H9 (cell line): ENCODE data around the gene DHDH. TPM values are rescaled to one million over a fixed set of nuclear protein-coding genes. Genes with fewer than 3 reads are reported as not detected.

Experiments
- DNase-seq: peaks from one replicate; pipeline ENCODE4 v3.0.0-alpha.2; 2017
- H2AFZ ChIP-seq: one replicate; pipeline ENCODE4 v1.6.1; 2013; ENCODE audit warnings: mild to moderate bottlenecking, low read length, control low read depth, moderate library complexity
- H2AK5ac ChIP-seq: 2 replicates; pipeline ENCODE4 v1.6.1; 2013; ENCODE audit warnings: low read length, control low read depth, mixed read lengths; ENCODE audit not compliant: insufficient read length
- H2BK120ac ChIP-seq: one replicate; pipeline ENCODE4 v1.6.1; 2013; ENCODE audit warnings: low read depth, mild to moderate bottlenecking, low read length, control low read depth, inconsistent platforms; ENCODE audit not compliant: poor library complexity, severe bottlenecking
- H2BK12ac ChIP-seq: 2 replicates; pipeline ENCODE4 v1.6.1; 2013; ENCODE audit warnings: low read length, control low read depth, mixed read lengths, low read depth; ENCODE audit not compliant: insufficient read length
- H2BK15ac ChIP-seq: 2 replicates; pipeline ENCODE4 v1.6.1; 2013; ENCODE audit warnings: low read depth, low read length, control low read depth
- H2BK20ac ChIP-seq: one replicate; pipeline ENCODE4 v1.6.1; 2013; ENCODE audit warnings: low read depth, mild to moderate bottlenecking, low read length, control low read depth, inconsistent platforms; ENCODE audit not compliant: poor library complexity, severe bottlenecking
- H2BK5ac ChIP-seq: 2 replicates; pipeline ENCODE4 v1.6.1; 2013; ENCODE audit warnings: low read length, control low read depth, mixed read lengths; ENCODE audit not compliant: insufficient read length
- H3K14ac ChIP-seq: 2 replicates; pipeline ENCODE4 v1.6.1; 2013; ENCODE audit warnings: low read length, control low read depth; ENCODE audit not compliant: insufficient read depth
- H3K18ac ChIP-seq: 2 replicates; pipeline ENCODE4 v1.6.1; 2013; ENCODE audit warnings: low read depth, mild to moderate bottlenecking, mixed read lengths, low read length, control low read depth; ENCODE audit not compliant: insufficient read length
- H3K23ac ChIP-seq: 2 replicates; pipeline ENCODE4 v1.6.1; 2013; ENCODE audit warnings: low read length, control low read depth, mixed read lengths, low read depth; ENCODE audit not compliant: insufficient read length
- H3K23me2 ChIP-seq: 2 replicates; pipeline ENCODE4 v1.6.1; 2013; ENCODE audit warnings: low read depth, mild to moderate bottlenecking, mixed read lengths, low read length, control low read depth; ENCODE audit not compliant: insufficient read length, poor library complexity, severe bottlenecking
- H3K27ac ChIP-seq: 2 replicates; pipeline ENCODE4 v1.5.1; 2013; ENCODE audit warnings: low read length, control low read depth, mixed read lengths, low read depth; ENCODE audit not compliant: insufficient read length
- H3K27me3 ChIP-seq: 2 replicates; pipeline ENCODE4 v1.6.1; 2013; ENCODE audit warnings: low read length, control low read depth, inconsistent platforms; ENCODE audit not compliant: insufficient read depth
- H3K4ac ChIP-seq: 2 replicates; pipeline ENCODE4 v1.6.1; 2013; ENCODE audit warnings: low read depth, mild to moderate bottlenecking, control low read depth, inconsistent platforms, low read length, moderate library complexity
- H3K4me1 ChIP-seq: 2 replicates; pipeline ENCODE4 v1.6.1; 2013; ENCODE audit warnings: low read length, control low read depth, inconsistent platforms; ENCODE audit not compliant: insufficient read depth
- H3K4me2 ChIP-seq: 2 replicates; pipeline ENCODE4 v1.6.1; 2013; ENCODE audit warnings: low read length, control low read depth, mixed read lengths; ENCODE audit not compliant: insufficient read length, insufficient read depth
- H3K56ac ChIP-seq: 2 replicates; pipeline ENCODE4 v1.6.1; 2013; ENCODE audit warnings: low read depth, mild to moderate bottlenecking, mixed read lengths, low read length, control low read depth; ENCODE audit not compliant: insufficient read length
- H3K79me1 ChIP-seq: 2 replicates; pipeline ENCODE4 v1.6.1; 2013; ENCODE audit warnings: low read depth, mild to moderate bottlenecking, moderate library complexity, low read length, control low read depth, inconsistent platforms; ENCODE audit not compliant: insufficient read depth, poor library complexity, severe bottlenecking
- H3K79me2 ChIP-seq: 2 replicates; pipeline ENCODE4 v1.6.1; 2013; ENCODE audit warnings: low read length, control low read depth, inconsistent platforms; ENCODE audit not compliant: insufficient read depth
- H3K9ac ChIP-seq: 2 replicates; pipeline ENCODE4 v1.6.1; 2013; ENCODE audit warnings: low read length, control low read depth, mixed read lengths; ENCODE audit not compliant: insufficient read length; ENCODE audit errors: extremely low read depth
- H3K9me3 ChIP-seq: one replicate; pipeline ENCODE4 v1.6.1; 2013; ENCODE audit warnings: low read depth, low read length, inconsistent platforms; ENCODE audit not compliant: control insufficient read depth
- H3T11ph ChIP-seq: one replicate; pipeline ENCODE4 v1.6.1; 2013; ENCODE audit warnings: mild to moderate bottlenecking, low read length, control low read depth, inconsistent platforms
- H4K20me1 ChIP-seq: one replicate; pipeline ENCODE4 v1.6.1; 2013; ENCODE audit not compliant: control insufficient read depth, insufficient read length, insufficient read depth
- H4K5ac ChIP-seq: 2 replicates; pipeline ENCODE4 v1.6.1; 2013; ENCODE audit warnings: low read depth, mild to moderate bottlenecking, mixed read lengths, low read length, control low read depth; ENCODE audit not compliant: insufficient read length
- H4K8ac ChIP-seq: replicated peaks from 2 replicates; pipeline ENCODE4 v1.6.1; 2013; ENCODE audit warnings: low read length, control low read depth, mixed read lengths, low read depth; ENCODE audit not compliant: insufficient read length
- H4K91ac ChIP-seq: 2 replicates; pipeline ENCODE4 v1.6.1; 2013; ENCODE audit warnings: low read depth, mild to moderate bottlenecking, moderate library complexity, mixed read lengths, low read length, control low read depth; ENCODE audit not compliant: insufficient read length
- H3K27ac Mint-ChIP-seq, 3 experiments: 2 replicates in 2 of 3; 3 replicates in 1 of 3; pipeline ENCODE4 v1.8.0; 2020 to 2021; ENCODE audit warnings: mixed read lengths in 3 of 3, mild to moderate bottlenecking in 1 of 3, moderate library complexity in 1 of 3
- H3K27me3 Mint-ChIP-seq: 2 replicates; pipeline ENCODE4 v1.8.0; 2021; ENCODE audit warnings: low read depth, mild to moderate bottlenecking, moderate library complexity, mixed read lengths
- H3K36me3 Mint-ChIP-seq, 3 experiments: 2 replicates in 2 of 3; 3 replicates in 1 of 3; pipeline ENCODE4 v1.8.0; 2020 to 2021; ENCODE audit warnings: low read depth in 3 of 3, mixed read lengths in 3 of 3; ENCODE audit not compliant: insufficient read depth in 1 of 3
- H3K4me1 Mint-ChIP-seq, 2 experiments: 2 replicates each; pipeline ENCODE4 v1.8.0; 2020; ENCODE audit warnings: mixed read lengths in 2 of 2
- H3K4me3 Mint-ChIP-seq, 2 experiments: 2 replicates in 1 of 2; 3 replicates in 1 of 2; pipeline ENCODE4 v1.8.0; 2020 to 2021; ENCODE audit warnings: mild to moderate bottlenecking in 2 of 2, mixed read lengths in 2 of 2, moderate library complexity in 1 of 2
- H3K9me3 Mint-ChIP-seq, 2 experiments: 2 replicates in 1 of 2; 3 replicates in 1 of 2; pipeline ENCODE4 v1.8.0; 2020; ENCODE audit warnings: mild to moderate bottlenecking in 2 of 2, mixed read lengths in 2 of 2, moderate library complexity in 1 of 2
- WGBS: extraction: QIAGEN DNeasy Blood & Tissue Kit; methylation state at CpG from one replicate; pipeline ENCODE4 v1.1.7; 2013; ENCODE audit warnings: missing lambda C conversion rate, low lambda C conversion rate, mixed read lengths; ENCODE audit not compliant: insufficient read length; ENCODE audit errors: extremely low coverage; 5-methylcytosine and 5-hydroxymethylcytosine counted together
- total RNA-seq: library from RNA; stranded (reverse); gene quantifications from 2 replicates; pipeline ENCODE4 v1.2.1, GENCODE V29; 2021
- TF ChIP-seq, protein P1 (sequence below): fragments of 200-600 bp; sonication (generic); conservative IDR thresholded peaks from 3 replicates; pipeline ENCODE4 v1.8.0; 2021; ENCODE audit warnings: antibody characterized with exemption, mild to moderate bottlenecking

DHDH gene
- total RNA-seq, 1 experiment from 2014 or later, result 2.0 TPM

DNA sequence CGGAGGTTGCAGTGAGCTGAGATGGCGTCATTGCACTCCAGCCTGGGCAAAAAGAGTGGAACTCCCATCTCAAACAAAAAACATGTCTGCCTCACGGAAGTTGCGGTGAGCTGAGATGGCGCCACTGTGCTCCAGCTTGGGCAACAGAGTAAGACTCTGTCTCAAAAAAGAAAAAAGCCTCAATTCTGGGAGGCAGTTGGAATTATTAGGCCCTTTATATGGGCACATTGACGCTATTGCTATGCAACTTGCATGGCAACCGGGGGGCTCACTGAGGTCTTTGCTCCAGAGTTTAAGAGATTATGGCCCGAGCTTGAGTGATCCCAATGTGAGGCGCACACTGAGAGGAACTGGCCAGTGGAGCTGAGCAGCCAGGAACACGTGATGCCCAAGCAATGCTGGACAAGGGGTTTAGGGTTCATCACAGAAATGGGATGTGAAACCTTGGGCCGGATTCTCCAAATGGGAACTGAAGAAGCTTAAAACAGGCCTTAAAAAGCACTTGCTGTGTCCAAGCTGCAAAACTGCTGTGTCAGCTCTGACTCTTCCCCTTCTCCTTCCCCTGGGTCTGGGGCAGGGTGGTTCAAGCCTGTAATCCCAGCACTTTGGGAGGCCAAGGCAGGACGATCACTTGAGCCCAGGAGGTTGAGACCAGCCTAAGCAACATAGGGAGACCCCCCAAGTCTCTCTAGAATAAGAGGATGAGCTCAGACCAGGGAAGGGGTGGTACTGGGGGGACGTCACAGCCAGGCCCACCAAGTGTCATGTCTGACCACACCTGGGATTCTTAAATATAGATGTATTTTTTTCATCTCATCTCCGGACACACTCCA is 34.1 kb downstream of the DHDH start:
- no peaks in the 10 kb centered on the region for H3K27me3 ChIP-seq
- no peak overlapping the region for H3K9ac ChIP-seq
- H3K4me1 ChIP-seq, result no peaks in the 10 kb centered on the region
- peak overlapping the region in 2 of 3 experiments; percentile 61 to 82; a peak in 1 of 7 replicates for H3K27ac Mint-ChIP-seq
- H3K79me2 ChIP-seq, result no peaks in the 10 kb centered on the region
- H3K27ac ChIP-seq, result no peak overlapping the region
- H3K79me1 ChIP-seq, result no peaks in the 10 kb centered on the region
- no peak overlapping the region for H4K5ac ChIP-seq
- no peak overlapping the region for H2BK12ac ChIP-seq
- H3K9me3 Mint-ChIP-seq, result peaks cover 0 to 5% of the 10 kb centered on the region in 2 experiments; a peak in 1 of 5 replicates
- no peak overlapping the region for H3K4ac ChIP-seq
- no peak overlapping the region for H2AK5ac ChIP-seq
- no peak overlapping the region for H2BK120ac ChIP-seq
- no peak overlapping the region for H2AFZ ChIP-seq
- no peak overlapping the region for H2BK15ac ChIP-seq
- no peak overlapping the region for H3K23ac ChIP-seq
- H3T11ph ChIP-seq, result no peak overlapping the region
- H3K14ac ChIP-seq, result no peak overlapping the region
- TF ChIP-seq, protein P1, sequence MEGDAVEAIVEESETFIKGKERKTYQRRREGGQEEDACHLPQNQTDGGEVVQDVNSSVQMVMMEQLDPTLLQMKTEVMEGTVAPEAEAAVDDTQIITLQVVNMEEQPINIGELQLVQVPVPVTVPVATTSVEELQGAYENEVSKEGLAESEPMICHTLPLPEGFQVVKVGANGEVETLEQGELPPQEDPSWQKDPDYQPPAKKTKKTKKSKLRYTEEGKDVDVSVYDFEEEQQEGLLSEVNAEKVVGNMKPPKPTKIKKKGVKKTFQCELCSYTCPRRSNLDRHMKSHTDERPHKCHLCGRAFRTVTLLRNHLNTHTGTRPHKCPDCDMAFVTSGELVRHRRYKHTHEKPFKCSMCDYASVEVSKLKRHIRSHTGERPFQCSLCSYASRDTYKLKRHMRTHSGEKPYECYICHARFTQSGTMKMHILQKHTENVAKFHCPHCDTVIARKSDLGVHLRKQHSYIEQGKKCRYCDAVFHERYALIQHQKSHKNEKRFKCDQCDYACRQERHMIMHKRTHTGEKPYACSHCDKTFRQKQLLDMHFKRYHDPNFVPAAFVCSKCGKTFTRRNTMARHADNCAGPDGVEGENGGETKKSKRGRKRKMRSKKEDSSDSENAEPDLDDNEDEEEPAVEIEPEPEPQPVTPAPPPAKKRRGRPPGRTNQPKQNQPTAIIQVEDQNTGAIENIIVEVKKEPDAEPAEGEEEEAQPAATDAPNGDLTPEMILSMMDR, result no peak
- H3K23me2 ChIP-seq, result peaks cover 14% of the 10 kb centered on the region
- H4K8ac ChIP-seq, result no peak overlapping the region
- no peak overlapping the region for H3K4me2 ChIP-seq
- H3K56ac ChIP-seq, result no peak overlapping the region
- H2BK20ac ChIP-seq, result no peak overlapping the region
- H3K4me3 Mint-ChIP-seq, result peak overlapping the region; percentile 96 to 98
- DNase-seq, result peak; percentile 55
- H3K9me3 ChIP-seq, result no peaks in the 10 kb centered on the region
- no CpG with 5 or more reads among the region's 14 CpGs for WGBS
- peaks cover 2% of the 10 kb centered on the region; the same call in 1 of the 2 replicates for H3K27me3 Mint-ChIP-seq
- H2BK5ac ChIP-seq, result no peak overlapping the region
- H4K20me1 ChIP-seq, result peaks cover 3% of the 10 kb centered on the region
- peaks cover 33 to 50% (median 47%) of the 10 kb centered on the region in 3 experiments; a peak in 6 of 7 replicates for H3K36me3 Mint-ChIP-seq
- no peak overlapping the region for H4K91ac ChIP-seq
- peaks cover 27 to 50% of the 10 kb centered on the region in 2 experiments for H3K4me1 Mint-ChIP-seq
- H3K18ac ChIP-seq, result no peak overlapping the region
